K562 (cell line): ENCODE results near the gene SLC27A2. TPM values are rescaled to one million over a fixed set of nuclear protein-coding genes. Genes with fewer than 3 reads are reported as not detected.

ENCODE experiments used
- ATAC-seq: fragments of 200-7000 bp; cut with Tn5 transposase; 3 replicates; pipeline ENCODE4 v1.9.1; 2020; ENCODE audit warnings: moderate library complexity
- BruUV-seq: library from RNA; stranded (reverse); fragments of 400-500 nt; replicated peaks from 2 replicates; lab custom pipeline; 2021; lab: Mats Ljungman, UMichigan
- CTCF ChIA-PET: fragments of 300-600 bp; formaldehyde crosslinking; extraction: SDS; loops from one replicate; lab custom pipeline; 2021; ENCODE audit warnings: low intra/inter-chr PET ratio; lab: Yijun Ruan, JAX
- POLR2A ChIA-PET: fragments of 300-600, 350-650 bp; sonication (Branson Sonifier 250); formaldehyde crosslinking; extraction: SDS; loops from one replicate; lab custom pipeline; 2021; ENCODE audit warnings: antibody characterized with exemption, inconsistent platforms; lab: Yijun Ruan, JAX
- DNase-seq, 4 experiments: peaks; one replicate each; pipeline versions ENCODE4 v3.0.0 to v3.0.0-alpha.2; 2011 to 2018; ENCODE audit warnings: low spot score in 3 of 4, mixed read lengths in 3 of 4; ENCODE audit errors: extremely low read depth in 1 of 4
- FAIRE-seq: peaks from 2 replicates; lab custom pipeline; 2011; peaks lifted over from hg19 to GRCh38; lab: Jason Lieb, UNC
- H2AFZ ChIP-seq: 2 replicates; pipeline ENCODE4 v1.6.0; 2011; ENCODE audit warnings: low read depth, low read length, control low read depth, inconsistent platforms
- H3K27ac ChIP-seq: fragments of 200-600 bp; 3 replicates; pipeline ENCODE4 v1.8.0; 2011; ENCODE audit warnings: low read depth, mild to moderate bottlenecking, control low read depth, inconsistent platforms, low read length, moderate library complexity, mixed read lengths; ENCODE audit errors: extremely low read depth
- H3K27me3 ChIP-seq, 2 experiments: fragments of 300-600 bp in 1 of 2; 2 replicates in 1 of 2; 3 replicates in 1 of 2; pipeline versions ENCODE4 v1.6.0 to v1.8.0; 2011; ENCODE audit warnings: inconsistent platforms in 2 of 2, low read length in 2 of 2, mild to moderate bottlenecking in 1 of 2, mixed read lengths in 1 of 2, moderate library complexity in 1 of 2; ENCODE audit not compliant: control insufficient read depth in 2 of 2, insufficient read depth in 2 of 2
- H3K36me3 ChIP-seq: fragments of 300-600 bp; 3 replicates; pipeline ENCODE4 v1.8.0; 2011; ENCODE audit warnings: mild to moderate bottlenecking, low read length, inconsistent platforms; ENCODE audit not compliant: control insufficient read depth, insufficient read depth
- H3K4me1 ChIP-seq, 2 experiments: fragments of 200-600 bp in 1 of 2; replicated peaks in 1 of 2; 2 replicates in 1 of 2; 3 replicates in 1 of 2; pipeline versions ENCODE4 v1.5.1 to v1.8.0; 2011; ENCODE audit warnings: inconsistent platforms in 2 of 2, low read length in 2 of 2, mild to moderate bottlenecking in 1 of 2, mixed read lengths in 1 of 2, moderate library complexity in 1 of 2; ENCODE audit not compliant: control insufficient read depth in 2 of 2, insufficient read depth in 2 of 2
- H3K4me2 ChIP-seq: 2 replicates; pipeline ENCODE4 v1.6.1; 2011; ENCODE audit warnings: low read length, control low read depth, inconsistent platforms, mixed read lengths; ENCODE audit not compliant: insufficient read depth
- H3K4me3 ChIP-seq: fragments of 200-600 bp; sonication (generic), shearing (Covaris generic); 2 replicates; pipeline ENCODE4 v1.5.1; 2016; ENCODE audit warnings: control low read depth, inconsistent platforms
- H3K79me2 ChIP-seq: fragments of 200-600 bp; 3 replicates; pipeline ENCODE4 v1.8.0; 2011; ENCODE audit warnings: low read length, inconsistent platforms; ENCODE audit not compliant: control insufficient read depth, insufficient read depth
- H3K9ac ChIP-seq, 2 experiments: 2 replicates each; pipeline versions ENCODE4 v1.6.0 to v1.6.1; 2011; ENCODE audit warnings: low read depth in 2 of 2, low read length in 2 of 2, control low read depth in 1 of 2, inconsistent platforms in 1 of 2, mild to moderate bottlenecking in 1 of 2, mixed read lengths in 1 of 2; ENCODE audit not compliant: insufficient read depth in 1 of 2
- H3K9me1 ChIP-seq: one replicate; pipeline ENCODE4 v1.6.0; 2011; ENCODE audit warnings: inconsistent platforms, mild to moderate bottlenecking, low read length, moderate library complexity; ENCODE audit not compliant: control insufficient read depth, insufficient read depth
- H3K9me3 ChIP-seq: replicated peaks from 2 replicates; pipeline ENCODE4 v1.5.1; 2011; ENCODE audit warnings: low read depth, low read length, inconsistent platforms; ENCODE audit not compliant: control insufficient read depth, insufficient read depth
- H4K20me1 ChIP-seq: replicated peaks from 2 replicates; pipeline ENCODE4 v1.6.1; 2011; ENCODE audit warnings: low read length, inconsistent platforms, mixed read lengths; ENCODE audit not compliant: control insufficient read depth, insufficient read depth
- CC2D1A ChIP-seq: fragments of 450-650 bp; IDR thresholded peaks from 2 replicates; pipeline ENCODE4 v1.6.1; 2017; ENCODE audit warnings: mild to moderate bottlenecking
- CCAR2 ChIP-seq: fragments of 200-400 bp; formaldehyde crosslinking; IDR thresholded peaks from 2 replicates; pipeline ENCODE4 v1.6.1; 2017; ENCODE audit warnings: mild to moderate bottlenecking, low read depth, low read length
- KAT7 ChIP-seq: sonication (generic); formaldehyde crosslinking; IDR thresholded peaks from 2 replicates; pipeline ENCODE4 v1.8.0; 2022; ENCODE audit warnings: missing genetic modification reagents, mild to moderate bottlenecking, borderline replicate concordance
- MEF2D ChIP-seq: conservative IDR thresholded peaks from 2 replicates; pipeline ENCODE4 v1.6.1; 2016; ENCODE audit warnings: low read depth, missing genetic modification characterization, missing compliant biosample characterization
- NFIX ChIP-seq: fragments of 250-450 bp; sonication (Bioruptor Pico); IDR thresholded peaks from 2 replicates; pipeline ENCODE4 v1.4.0; 2020; ENCODE audit warnings: low read depth, mild to moderate bottlenecking, moderate library complexity
- NR3C1 ChIP-seq: sonication (generic); formaldehyde crosslinking; IDR thresholded peaks from 2 replicates; pipeline ENCODE4 v1.8.1; 2022; ENCODE audit warnings: missing genetic modification reagents
- POLR2G ChIP-seq: fragments of 200-400 bp; formaldehyde crosslinking; IDR thresholded peaks from 2 replicates; pipeline ENCODE4 v1.6.1; 2017; ENCODE audit warnings: low read depth, mild to moderate bottlenecking, antibody characterized with exemption, low read length, moderate library complexity
- PTTG1 ChIP-seq: fragments of 450-650 bp; IDR thresholded peaks from 2 replicates; pipeline ENCODE4 v1.6.1; 2016; ENCODE audit warnings: low read depth, mild to moderate bottlenecking, missing genetic modification characterization, missing compliant biosample characterization
- RBFOX2 ChIP-seq: fragments of 200-400 bp; formaldehyde crosslinking; IDR thresholded peaks from 2 replicates; pipeline ENCODE4 v1.6.1; 2017; ENCODE audit warnings: low read depth, mild to moderate bottlenecking, low read length, moderate library complexity
- TAF1 ChIP-seq: IDR thresholded peaks from 2 replicates; pipeline ENCODE4 v1.6.1; 2011; ENCODE audit warnings: mild to moderate bottlenecking, low read length, moderate library complexity; ENCODE audit not compliant: insufficient read depth, control insufficient read depth, severe bottlenecking; ENCODE audit errors: extremely low read depth
- U2AF1 ChIP-seq: fragments of 200-400 bp; formaldehyde crosslinking; optimal IDR thresholded peaks from 2 replicates; pipeline ENCODE3; 2017; ENCODE audit warnings: mild to moderate bottlenecking, low read depth, low read length, moderate library complexity
- U2AF2 ChIP-seq: fragments of 200-400 bp; formaldehyde crosslinking; optimal IDR thresholded peaks from 2 replicates; pipeline ENCODE3; 2017; ENCODE audit warnings: low read depth, mild to moderate bottlenecking, low read length
- ZNF134 ChIP-seq: fragments of 250-450 bp; sonication (Bioruptor Pico); conservative IDR thresholded peaks from 2 replicates; pipeline ENCODE4 v1.4.0; 2020
- ZNF23 ChIP-seq: fragments of 250-450 bp; sonication (Bioruptor Pico); IDR thresholded peaks from 2 replicates; pipeline ENCODE4 v1.4.0; 2020; ENCODE audit warnings: mild to moderate bottlenecking
- ZNF232 ChIP-seq: sonication (generic); formaldehyde crosslinking; IDR thresholded peaks from 2 replicates; pipeline ENCODE4 v1.8.0; 2022; ENCODE audit warnings: mild to moderate bottlenecking, missing genetic modification reagents
- ZNF551 ChIP-seq: fragments of 250-450 bp; sonication (Bioruptor Pico); IDR thresholded peaks from 2 replicates; pipeline ENCODE4 v1.5.0; 2021; ENCODE audit warnings: mild to moderate bottlenecking, moderate library complexity
- WGBS: fragments of 100-300 bp; shearing (Covaris generic); methylation state at CpG from one replicate; pipeline ENCODE4 v1.1.6; 2016; ENCODE audit warnings: low coverage, mixed read lengths; ENCODE audit not compliant: insufficient coverage; ENCODE audit errors: missing lambda C conversion rate; 5-methylcytosine and 5-hydroxymethylcytosine counted together
- in situ Hi-C: fragments of 300-500 bp; cut with MboI; formaldehyde crosslinking; loops from 4 replicates; pipeline ENCODE4 v1.15.0; 2018; ENCODE audit warnings: inconsistent platforms, mixed read lengths
- intact Hi-C: fragments of 100-400 bp; cut with micrococcal nuclease; formaldehyde crosslinking; loops from 2 replicates; pipeline ENCODE4 v1.14.2; 2022
- polyA plus RNA-seq, 8 experiments: library from polyadenylated mRNA; depleted of rRNA in 4 of 8; stranded (reverse) in 5 of 8; unstranded in 3 of 8; fragments of >200 nt; fragmentation: Nextera tagmentation in 2 of 8; fragmentation: Illumina TruSeq in 1 of 8; extraction: Ambion mirVana in 2 of 8; extraction: Trizol in 1 of 8; gene quantifications; 2 replicates each; pipeline versions ENCODE4 v1.2.1 to v1.2.3, GENCODE V29; 2011 to 2014; ENCODE audit warnings: inconsistent platforms in 1 of 8, missing spikeins in 1 of 8
- total RNA-seq, 7 experiments: library from RNA; depleted of rRNA in 6 of 7; stranded (reverse); fragments of >200 nt in 6 of 7; fragmentation: Illumina TruSeq in 2 of 7; extraction: Trizol in 2 of 7; gene quantifications; 2 replicates each; pipeline versions ENCODE4 v1.2.1 to v1.2.3, GENCODE V29; 2011 to 2021; ENCODE audit warnings: low replicate concordance in 1 of 7
- TF ChIP-seq, protein P1 (sequence below): fragments of 450-650 bp; formaldehyde crosslinking; IDR thresholded peaks from 2 replicates; pipeline ENCODE4 v1.4.0; 2020; ENCODE audit warnings: mild to moderate bottlenecking, mixed read lengths
- TF ChIP-seq, protein P2 (sequence below): fragments of 450-650 bp; IDR thresholded peaks from one replicate; pipeline ENCODE4 v1.6.1; 2018; ENCODE audit warnings: mild to moderate bottlenecking, moderate library complexity; ENCODE audit not compliant: partially characterized antibody

The SLC27A2 gene
- total and polyA plus RNA-seq, 9 of the 15 experiments (the other 6 are each of a cell fraction or from before 2014, with no cell fraction given): 4.9 to 38.0 (median 22.7) TPM

DNA sequence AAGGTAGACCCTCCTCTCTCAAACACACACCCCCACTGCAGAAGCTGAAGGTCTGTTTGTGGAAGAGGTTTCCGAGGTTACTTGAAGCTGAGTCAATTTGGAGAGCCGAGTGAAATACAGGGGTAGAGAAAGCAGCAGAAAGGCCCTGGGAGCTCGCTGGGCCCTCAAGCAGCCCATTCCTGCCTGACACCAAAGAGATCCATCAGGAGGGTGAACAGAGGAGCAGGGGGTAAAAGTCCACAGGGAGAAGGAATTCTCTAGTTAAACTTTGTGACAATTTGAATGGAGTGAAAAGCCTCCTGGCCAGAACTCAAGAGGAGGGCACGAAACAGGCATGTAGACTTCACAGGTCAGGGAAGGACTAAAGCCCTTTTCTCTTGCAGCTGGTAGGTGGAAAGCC is 13.6 kb upstream of the SLC27A2 start:
- BruUV-seq: no TSS peak
- Histone ChIP-seq H2AFZ (peak overlapping the region; percentile 71), H3K4me2 (no peak overlapping the region), H3K4me1 (peaks cover 0 to 4% of the 10 kb centered on the region in 2 experiments; a peak in 2 of 5 replicates), H3K27ac (no peak overlapping the region; the same call in 2 of the 3 replicates), H3K4me3 (no peak overlapping the region), H3K9me1 (no peaks in the 10 kb centered on the region), H3K36me3 (no peaks in the 10 kb centered on the region), H3K9ac (peak overlapping the region in 1 of 2 experiments; percentile 52; a peak in 1 of 4 replicates), H3K27me3 (no peaks in the 10 kb centered on the region), H3K9me3 (no peaks in the 10 kb centered on the region), H4K20me1 (no peaks in the 10 kb centered on the region), H3K79me2 (no peaks in the 10 kb centered on the region)
- in situ Hi-C loops (no loop called here), intact Hi-C loops (no loop called here)
- peak; percentile 37; the same call in 1 of the 3 replicates for ATAC-seq
- TF ChIP-seq ZNF23 (CRISPR knock-in tag) (no peak), KAT7 (CRISPR knock-in tag) (no peak), POLR2G (no peak), RBFOX2 (no peak), ZNF134 (no peak), NFIX (no peak), ZNF232 (CRISPR knock-in tag) (no peak), MEF2D (no peak), PTTG1 (tag) (no peak), U2AF1 (no peak), ZNF551 (CRISPR knock-in tag) (no peak), CC2D1A (no peak), TAF1 (no peak), NR3C1 (no peak), U2AF2 (no peak), CCAR2 (no peak)
- TF ChIP-seq, protein P1, sequence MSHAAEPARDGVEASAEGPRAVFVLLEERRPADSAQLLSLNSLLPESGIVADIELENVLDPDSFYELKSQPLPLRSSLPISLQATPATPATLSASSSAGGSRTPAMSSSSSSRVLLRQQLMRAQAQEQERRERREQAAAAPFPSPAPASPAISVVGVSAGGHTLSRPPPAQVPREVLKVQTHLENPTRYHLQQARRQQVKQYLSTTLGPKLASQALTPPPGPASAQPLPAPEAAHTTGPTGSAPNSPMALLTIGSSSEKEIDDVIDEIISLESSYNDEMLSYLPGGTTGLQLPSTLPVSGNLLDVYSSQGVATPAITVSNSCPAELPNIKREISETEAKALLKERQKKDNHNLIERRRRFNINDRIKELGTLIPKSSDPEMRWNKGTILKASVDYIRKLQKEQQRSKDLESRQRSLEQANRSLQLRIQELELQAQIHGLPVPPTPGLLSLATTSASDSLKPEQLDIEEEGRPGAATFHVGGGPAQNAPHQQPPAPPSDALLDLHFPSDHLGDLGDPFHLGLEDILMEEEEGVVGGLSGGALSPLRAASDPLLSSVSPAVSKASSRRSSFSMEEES (CRISPR knock-in tag): no peak
- TF ChIP-seq, protein P2, sequence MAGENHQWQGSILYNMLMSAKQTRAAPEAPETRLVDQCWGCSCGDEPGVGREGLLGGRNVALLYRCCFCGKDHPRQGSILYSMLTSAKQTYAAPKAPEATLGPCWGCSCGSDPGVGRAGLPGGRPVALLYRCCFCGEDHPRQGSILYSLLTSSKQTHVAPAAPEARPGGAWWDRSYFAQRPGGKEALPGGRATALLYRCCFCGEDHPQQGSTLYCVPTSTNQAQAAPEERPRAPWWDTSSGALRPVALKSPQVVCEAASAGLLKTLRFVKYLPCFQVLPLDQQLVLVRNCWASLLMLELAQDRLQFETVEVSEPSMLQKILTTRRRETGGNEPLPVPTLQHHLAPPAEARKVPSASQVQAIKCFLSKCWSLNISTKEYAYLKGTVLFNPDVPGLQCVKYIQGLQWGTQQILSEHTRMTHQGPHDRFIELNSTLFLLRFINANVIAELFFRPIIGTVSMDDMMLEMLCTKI: no peak
- ChIA-PET CTCF (no interaction called here), POLR2A (interaction anchor here (0.6 to 2.4 kb wide), 6 partner anchors 9 to 1195 kb away, joined by 3 to 11 read pairs (median 4); partner anchors contain the start of gene SLC27A2)
- no peak for FAIRE-seq
- DNase-seq: no peak
- 77% methylated on average over 4 of the region's 4 CpGs for WGBS
